Measurements from ENCODE around the gene PRDM16.

GRCh38 chr1:3243304-3243703 lies 174.3 kb downstream of the PRDM16 start:
- TF ChIP-seq POLR2A (IDR thresholded peaks at IDR 0.05; ENCODE audit: low read length) (no peak), GATA1 (IDR thresholded peaks at IDR 0.05; ENCODE audit: low read depth, low read length) (no peak)

All from erythroblast (primary cell).